H4 (cell line): ENCODE data around the gene LY6G6F. TPM values are rescaled to one million over a fixed set of nuclear protein-coding genes. Genes with fewer than 3 reads are reported as not detected.

ENCODE experiments used
- DNase-seq: peaks from one replicate; pipeline ENCODE4 v3.0.0-alpha.2; 2015; ENCODE audit warnings: low spot score
- total RNA-seq: library from RNA; depleted of rRNA; stranded (reverse); fragments of >200 nt; shearing (Covaris generic); gene quantifications from 2 replicates; pipeline ENCODE4 v1.2.3, GENCODE V29; 2014; rRNA removed

LY6G6F gene, protein sequence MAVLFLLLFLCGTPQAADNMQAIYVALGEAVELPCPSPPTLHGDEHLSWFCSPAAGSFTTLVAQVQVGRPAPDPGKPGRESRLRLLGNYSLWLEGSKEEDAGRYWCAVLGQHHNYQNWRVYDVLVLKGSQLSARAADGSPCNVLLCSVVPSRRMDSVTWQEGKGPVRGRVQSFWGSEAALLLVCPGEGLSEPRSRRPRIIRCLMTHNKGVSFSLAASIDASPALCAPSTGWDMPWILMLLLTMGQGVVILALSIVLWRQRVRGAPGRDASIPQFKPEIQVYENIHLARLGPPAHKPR
- total RNA-seq: not detected in 2 replicates

DNA sequence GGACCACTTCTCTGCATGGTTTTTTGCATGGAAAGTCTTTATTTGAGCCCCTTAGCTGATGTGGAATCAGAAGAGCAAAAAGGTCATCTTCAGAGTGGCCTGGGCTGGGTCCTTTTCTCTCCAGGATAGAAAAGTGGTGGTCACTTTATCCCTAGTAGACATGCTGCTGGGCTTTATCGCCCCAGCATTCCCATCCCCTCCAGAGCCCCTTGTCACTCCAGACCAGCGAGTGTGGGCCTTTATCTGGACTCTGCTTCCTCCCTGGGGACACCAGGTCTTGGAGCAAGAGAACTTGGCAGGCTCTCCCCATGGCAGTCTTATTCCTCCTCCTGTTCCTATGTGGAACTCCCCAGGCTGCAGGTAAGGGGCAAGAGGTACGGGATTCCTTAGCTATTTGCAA is at the start of gene LY6G6F:
Gene LY6G6F, plus strand, starts transcription at position 268 of the 400 bp plus-strand sequence. Its CDS starts 41 bp downstream, at position 309.
- DNase-seq: no peak

DNA sequence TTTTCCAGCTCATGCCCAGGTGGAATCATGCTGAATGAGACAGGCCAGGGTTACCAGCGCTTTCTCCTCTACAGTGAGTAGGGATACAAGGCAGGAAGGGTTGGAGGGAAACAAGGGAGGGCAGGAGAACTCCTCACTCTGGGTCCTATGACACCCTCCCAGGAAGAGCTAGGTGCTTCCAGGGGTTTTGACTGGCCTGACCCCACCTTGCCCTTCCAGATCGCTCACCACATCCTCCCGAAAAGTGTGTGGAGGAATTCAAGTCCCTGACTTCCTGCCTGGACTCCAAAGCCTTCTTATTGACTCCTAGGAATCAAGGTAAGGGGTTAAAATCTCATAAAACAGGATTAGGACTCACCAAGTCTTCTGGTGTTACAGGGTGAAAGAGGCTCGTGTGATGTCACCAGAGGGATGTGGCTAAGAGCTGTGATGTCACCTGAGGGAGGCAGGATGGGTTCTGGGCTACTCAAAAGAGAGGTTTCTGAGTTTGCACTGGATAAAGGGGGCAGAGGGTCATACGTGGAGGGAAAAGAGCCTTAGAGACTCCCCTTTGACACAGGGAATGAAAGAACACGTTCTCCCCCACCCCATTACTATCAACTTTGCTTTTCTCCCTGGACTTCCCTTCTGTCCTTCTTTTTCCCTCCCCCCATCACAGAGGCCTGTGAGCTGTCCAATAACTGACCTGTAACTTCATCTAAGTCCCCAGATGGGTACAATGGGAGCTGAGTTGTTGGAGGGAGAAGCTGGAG is 49.1 kb upstream of the LY6G6F start:
- no peak for DNase-seq

DNA sequence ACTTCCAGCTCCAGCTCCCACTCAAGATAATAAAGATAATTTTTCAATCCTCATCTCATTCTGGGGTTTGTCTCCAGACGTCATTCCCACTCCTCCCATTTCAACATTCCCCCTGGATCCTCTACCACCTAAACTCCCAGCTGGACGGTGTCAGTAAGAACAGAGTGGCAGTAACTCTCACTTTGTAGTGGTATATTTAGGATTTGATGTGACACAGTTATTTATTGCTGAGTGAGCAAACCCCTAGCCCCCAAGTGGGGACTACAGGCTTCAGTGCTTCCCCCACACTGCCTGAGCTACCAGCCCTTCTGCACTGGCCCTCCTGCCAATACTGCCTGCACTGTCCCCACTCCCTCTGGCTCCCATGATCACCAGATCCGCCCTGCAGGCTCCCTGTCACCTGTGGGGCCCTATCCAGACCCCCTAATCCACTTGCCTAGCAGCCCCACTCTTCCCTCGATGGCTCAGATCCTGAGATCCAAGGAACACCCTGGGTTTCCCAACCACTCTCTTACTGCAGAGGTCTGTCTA is 48.4 kb upstream of the LY6G6F start:
- no peak for DNase-seq

DNA sequence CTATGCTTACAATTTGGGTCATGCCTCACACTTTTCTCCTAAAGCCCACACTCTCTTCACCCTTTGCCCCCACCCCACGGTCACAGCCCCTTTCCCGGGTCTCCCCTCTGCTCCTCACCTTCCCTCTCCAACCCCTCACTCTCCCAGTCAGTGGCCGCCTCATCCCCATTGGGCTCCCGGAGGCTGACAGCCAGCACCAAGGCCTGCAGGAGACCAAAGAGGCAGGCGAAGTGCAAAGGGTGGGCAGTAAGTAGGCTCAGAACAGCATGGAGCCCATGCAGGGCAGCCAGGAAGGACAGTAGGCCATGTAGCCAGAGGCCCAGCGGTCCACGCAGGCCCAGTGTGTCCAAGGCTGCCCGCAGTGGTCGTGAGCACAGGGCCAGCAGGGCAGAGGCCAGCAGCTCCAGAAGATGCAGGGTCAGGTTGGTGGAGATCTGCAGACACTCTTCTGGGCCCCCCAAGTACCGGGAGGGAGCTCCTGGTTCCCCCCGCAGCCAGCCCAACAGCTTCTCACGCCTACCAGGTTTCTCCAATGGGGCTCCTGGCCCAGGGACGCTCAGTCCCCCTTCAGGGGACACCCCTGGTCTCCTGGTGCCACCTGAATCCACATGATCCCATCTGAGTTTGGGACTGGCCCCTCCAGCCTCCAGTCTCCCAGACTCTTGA is 47.5 kb upstream of the LY6G6F start:
- DNase-seq: no peak

DNA sequence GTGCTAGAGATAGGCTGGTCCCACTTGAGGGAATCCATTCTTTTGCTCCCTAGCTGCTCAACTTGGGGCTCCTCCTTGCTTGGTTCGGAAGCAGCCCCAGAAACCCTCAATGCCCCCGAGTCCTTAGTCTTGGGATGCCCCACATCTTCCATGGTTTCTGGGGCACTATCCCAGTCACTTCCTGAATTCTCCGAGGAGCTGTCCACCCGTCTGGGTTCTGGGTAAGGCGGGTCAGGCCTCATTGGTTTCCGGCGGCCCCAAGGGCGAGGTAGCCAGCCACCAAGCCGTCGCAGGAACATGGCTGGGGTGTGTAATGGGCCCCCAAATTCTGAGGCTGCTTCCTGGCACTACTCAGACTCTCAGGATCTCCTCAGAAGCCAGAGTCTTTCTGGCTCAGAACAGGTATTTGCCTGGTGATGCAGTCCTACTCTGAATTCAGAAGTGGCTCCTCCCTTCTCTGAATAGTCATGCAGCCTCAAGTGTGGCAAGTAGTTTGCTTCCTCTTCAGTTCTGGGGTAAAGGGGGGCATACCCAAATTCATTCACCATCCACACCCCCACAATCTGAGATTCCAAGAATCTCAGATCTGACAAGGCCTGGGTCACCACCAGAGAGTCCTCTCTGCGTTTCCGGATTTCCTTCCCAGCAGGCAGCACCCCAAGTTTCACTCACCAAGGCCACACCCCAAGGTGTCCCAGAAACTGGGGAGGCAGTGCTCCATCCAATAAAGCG is 46.9 kb upstream of the LY6G6F start:
- no peak for DNase-seq

DNA sequence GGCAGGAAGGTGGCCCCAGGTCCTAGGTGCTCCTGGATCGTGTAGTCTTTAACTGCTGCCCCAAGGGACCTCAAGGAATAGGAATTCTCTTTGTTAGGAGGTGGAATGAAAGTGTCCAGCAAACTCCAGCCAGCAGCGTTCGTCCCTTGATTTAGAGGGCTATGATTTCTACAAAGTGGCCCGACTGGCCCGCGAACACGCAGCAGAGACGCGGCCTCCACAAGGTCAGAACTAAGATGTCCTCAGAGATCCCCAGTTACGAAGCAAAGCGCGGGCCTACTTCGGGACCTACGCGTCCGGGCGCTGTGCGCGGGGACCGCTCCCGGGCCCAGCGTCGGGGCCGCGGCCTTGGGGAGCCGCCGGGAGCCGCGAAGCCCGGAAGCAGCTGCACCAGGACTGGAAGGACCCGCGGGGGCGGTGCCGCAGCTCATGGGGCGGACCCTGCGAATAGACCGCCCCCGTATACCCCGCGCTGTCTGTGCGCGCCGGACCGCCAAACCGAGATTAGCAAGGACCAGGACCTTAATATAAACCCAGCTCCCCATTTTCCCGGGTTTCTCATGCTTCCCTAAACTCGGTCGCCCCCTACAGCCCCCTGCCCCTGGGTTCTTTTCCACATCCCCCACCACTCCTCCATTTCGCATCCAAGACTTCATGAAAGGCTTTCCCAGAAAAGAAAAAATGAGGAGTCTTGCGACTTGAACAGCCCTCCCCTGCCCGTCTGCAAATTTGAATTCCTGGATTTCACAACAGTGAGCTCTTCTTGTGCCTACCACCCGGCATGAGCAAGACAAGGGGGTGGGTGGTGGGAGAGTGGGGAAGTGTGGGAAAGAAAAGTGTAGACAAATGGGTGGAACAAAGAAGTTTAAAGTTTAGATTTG is 46.0 kb upstream of the LY6G6F start, which contains the start of gene C6orf47:
Gene C6orf47, minus strand, starts transcription at position 398 of the 881 bp plus-strand sequence. CDS start 831 bp downstream, outside the sequence.
- DNase-seq: peak; percentile 68

DNA sequence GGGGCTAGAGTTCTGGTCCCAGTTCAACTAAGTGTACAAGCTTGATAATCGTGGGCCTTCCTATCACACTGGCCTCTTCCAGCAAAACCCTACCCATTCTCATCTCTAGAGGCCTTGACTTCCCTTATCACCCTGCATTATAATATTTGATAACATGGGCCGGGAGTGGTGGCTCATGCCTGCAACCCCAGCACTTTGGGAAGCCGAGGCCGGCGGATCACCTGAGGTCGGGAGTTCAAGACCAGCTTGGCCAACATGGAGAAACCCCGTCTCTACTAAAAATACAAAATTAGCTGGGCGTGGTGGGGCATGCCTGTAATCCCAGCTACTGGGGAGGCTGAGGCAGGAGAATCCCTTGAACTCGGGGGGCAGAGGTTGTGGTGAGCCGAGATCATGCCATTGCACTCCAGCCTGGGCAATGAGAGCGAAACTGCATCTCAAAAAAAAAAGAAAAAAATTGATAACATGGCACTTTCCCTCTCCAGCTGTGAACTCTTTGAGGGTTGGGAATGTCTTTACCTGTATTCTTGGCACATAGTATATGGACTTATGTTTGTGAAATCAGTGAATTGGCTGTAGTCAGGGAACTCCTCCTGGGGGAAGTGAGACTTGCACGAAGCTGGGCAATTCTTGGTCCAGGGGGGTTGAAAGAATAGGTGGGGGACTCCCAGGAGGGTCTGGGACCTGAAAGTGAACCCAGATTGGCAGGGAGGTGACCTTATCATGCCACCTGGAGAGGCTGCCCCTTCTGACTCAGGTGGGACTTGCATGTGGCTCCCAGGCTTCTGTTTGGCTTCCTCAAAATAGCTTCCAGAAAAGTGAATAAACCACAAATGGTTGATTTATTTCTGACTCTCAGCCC is 45.2 kb upstream of the LY6G6F start:
- DNase-seq: no peak

DNA sequence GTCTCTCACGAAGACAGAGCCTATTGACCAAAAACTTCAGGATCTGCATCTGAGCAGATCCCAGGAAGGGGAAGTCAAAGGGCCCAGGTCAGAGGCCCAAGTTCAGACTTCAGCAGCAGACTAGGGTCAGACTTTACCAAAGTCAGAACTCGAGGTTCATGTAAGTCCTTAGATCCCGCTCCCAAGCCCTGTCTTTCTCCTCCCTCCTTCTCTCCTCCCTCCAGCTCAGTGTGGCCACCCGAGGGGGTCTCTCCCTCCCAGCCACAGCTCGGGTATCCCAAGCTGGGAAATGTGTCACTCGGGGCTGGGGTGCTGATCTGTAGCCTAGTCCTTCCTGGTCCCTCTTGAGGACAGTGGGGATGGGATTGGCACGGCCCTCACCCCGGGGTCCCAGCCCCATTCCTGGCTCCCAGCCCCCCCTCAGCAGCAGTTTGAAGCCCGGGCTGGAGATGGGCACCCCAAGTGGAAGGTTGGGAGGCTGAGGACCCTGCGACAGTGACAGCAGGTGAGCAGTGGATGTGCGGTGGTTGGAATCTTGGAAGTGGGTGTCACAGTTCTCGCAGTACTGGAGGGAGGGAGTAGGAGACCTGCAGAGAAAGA is 44.4 kb upstream of the LY6G6F start:
- no peak for DNase-seq

DNA sequence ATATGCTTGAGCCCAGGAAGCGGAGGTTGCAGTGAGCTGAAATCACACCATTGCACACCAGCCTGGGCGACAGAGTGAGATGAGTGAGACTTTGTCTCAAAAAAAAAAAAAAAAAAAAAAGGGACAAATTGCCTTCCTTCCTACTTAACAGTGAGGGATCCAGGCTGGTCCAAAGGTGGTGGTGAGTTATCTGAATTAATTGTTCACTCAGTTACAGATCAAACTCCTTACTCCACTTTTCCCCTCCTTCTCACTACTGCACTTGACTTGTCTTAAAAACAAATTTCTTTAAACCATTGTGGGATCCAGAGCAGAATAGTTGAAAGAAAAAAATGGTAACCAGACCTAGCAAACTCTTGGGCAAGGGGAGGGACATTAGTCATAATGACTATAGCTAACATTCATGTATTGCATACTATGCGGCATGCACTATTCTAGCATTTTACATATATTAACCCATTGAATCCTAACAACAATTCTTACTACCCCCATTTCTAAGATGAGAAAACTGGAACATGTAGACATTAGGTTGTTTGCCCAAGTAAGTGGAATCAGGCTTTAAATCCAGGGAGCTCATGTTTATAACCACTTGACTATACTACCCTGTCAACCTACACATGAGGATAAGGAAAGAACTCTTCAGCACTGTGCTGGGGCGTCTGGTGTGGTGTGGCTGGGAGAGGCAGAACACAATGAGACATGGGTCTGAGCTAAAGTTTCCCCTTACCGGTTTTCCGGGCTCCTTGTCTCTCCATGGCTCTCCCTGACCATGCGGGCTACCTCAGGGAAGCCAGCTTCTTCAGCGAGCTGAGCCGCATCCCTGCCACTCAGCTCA is 43.3 kb upstream of the LY6G6F start:
- no peak for DNase-seq

DNA sequence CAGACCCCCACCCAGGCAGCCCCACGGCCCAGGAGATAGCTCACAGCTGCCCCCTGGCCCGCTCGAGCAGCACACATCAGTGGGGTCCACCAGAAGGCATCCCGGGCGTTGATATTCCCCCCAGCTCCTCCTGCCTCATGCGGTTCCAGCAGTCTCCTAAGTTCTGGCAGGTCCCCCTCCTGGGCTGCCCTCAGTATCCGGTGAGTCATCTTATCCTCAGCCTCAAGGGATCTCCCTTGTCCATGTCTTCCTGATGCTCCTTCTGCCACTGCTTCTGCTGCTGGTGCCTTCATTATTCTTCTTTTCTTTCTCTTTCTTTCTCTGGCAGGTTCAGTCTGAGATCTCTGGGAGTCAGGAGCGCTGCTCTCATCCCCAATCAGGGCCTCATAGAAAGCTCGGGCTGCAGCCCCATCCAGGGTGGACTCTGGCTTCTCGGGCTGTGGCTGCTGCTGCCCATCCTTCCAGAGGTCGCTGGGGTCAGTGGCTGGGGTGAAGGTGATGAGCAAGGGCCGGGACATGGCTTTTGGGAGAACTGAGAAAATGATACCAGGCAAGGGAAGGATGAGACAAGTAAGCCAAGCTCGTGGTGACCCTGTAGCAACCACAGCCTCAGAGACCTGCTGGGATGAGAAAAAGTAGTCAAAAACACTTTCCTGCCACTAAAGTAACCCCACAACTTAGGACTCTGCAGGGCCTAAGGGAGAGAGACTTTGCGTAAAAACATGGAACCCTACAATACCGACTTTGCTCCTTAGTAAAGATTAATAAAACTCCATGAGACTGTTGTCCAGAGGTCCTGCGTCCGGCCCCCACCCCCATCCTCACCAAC is 42.5 kb upstream of the LY6G6F start:
- DNase-seq: peak; percentile 58

DNA sequence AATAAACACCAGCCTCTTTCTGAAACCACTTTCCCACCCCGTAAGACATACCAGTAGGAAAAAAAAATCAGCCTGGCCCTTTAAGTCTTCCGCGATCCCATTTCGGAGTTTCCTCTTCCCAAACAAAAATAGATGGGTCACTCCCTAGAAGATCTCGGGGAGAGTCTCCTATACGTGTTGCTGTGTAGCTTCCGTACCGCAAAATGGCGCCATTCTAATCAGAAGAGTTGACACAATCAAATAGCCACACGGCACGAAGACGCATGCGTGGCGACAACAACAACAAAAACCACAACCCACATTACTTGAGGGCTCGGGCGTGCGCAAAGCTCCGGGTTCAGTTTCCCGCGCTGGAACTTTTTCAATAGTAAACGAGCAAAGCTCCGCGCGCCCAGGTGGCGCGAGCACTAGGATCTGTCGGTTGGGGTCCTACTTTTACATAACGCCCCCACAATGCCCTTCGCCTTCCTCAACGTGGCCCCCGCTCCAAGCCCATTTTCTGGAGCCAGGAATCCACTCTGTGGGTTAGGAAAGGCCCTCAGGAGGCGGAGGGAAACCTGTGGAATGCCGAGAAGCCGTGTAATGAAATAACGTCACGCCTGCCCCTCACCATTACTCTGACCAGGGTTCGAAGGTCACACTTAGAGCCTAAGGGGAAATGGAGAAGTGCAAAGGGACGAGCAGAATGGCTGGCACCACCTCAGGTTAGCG is 41.7 kb upstream of the LY6G6F start, which contains the start of gene GPANK1:
Gene GPANK1, minus strand, starts transcription at position 208 of the 711 bp plus-strand sequence. CDS start 519 bp downstream, outside the sequence.
- DNase-seq: peak; percentile 97

DNA sequence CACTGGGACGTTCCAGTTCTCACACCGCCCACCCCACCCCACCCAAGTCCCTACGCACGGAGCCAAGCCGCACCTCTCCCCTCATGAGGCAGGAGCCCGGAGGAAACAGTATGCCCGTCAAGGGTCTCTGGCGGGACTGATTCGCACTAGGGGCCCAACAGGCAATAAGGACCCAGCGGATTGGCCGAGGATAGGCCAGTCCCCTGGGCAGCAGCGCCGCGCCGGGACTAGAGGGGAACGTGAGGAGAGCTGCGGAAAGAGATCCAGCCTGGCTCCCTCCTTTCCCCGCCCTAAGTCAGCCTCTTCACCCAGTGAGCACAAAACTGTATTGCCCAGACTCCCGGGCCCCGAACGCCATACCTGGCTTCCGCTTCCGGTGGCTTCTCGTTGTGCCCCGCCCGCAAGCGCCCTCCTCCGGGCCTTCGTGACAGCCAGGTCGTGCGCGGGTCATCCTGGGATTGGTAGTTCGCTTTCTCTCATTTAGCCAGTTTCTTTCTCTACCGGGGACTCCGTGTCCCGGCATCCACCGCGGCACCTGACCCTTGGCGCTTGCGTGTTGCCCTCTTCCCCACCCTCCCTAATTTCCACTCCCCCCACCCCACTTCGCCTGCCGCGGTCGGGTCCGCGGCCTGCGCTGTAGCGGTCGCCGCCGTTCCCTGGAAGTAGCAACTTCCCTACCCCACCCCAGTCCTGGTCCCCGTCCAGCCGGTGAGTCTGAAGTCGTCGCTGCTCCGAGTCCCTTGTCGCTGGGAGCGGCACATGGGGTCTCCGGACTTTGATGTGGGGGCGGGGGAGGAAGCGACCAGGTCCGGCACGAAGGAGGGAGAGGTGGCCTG is 40.9 kb upstream of the LY6G6F start, which contains the start of gene CSNK2B:
Gene CSNK2B, plus strand, starts transcription at position 580 of the 836 bp plus-strand sequence. CDS start 752 bp downstream, outside the sequence.
- DNase-seq: peak; percentile 97

DNA sequence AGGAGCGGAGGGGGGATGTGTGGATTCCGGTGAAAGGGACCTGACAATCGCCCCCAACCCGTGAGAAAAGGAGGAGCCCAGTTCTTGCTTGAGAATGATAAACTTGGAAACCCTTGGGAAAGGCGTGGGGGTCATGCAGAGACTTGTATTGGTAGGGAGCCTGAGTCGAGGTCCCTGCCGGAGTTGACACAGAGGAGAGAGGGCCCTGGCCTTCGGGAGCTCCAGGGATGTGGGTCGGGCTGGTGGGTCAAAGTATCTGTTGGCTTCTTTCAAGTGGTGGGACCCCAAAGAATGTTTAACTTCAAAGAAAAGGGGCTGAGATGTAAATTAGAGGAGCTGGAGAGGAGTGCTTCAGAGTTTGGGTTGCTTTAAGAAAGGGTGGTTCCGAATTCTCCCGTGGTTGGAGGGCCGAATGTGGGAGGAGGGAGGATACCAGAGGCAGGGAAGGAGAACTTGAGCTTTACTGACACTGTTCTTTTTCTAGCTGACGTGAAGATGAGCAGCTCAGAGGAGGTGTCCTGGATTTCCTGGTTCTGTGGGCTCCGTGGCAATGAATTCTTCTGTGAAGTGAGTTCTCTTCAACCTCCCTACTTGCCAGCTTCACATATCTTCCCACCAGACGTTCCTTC is 40.2 kb upstream of the LY6G6F start:
- DNase-seq: no peak

DNA sequence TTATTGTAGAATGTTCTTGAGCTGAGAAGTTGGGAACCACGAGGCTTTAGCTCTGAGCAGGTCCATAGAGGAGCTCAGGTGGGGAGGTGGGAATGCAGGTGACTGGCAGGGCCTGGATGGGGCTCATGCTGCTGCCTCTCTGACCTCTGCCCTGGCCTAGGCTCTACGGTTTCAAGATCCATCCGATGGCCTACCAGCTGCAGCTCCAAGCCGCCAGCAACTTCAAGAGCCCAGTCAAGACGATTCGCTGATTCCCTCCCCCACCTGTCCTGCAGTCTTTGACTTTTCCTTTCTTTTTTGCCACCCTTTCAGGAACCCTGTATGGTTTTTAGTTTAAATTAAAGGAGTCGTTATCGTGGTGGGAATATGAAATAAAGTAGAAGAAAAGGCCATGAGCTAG is 37.0 kb upstream of the LY6G6F start, which contains the start of gene LY6G5B:
Gene LY6G5B, plus strand, starts transcription at position 301 of the 400 bp plus-strand sequence. CDS start 975 bp downstream, outside the sequence.
- no peak for DNase-seq
